ENCODE measurements around the gene GIMAP2. TPM values are rescaled to one million over a fixed set of nuclear protein-coding genes. Genes with fewer than 3 reads are reported as not detected.
A peak's percentile ranks its signal among the peaks of the same experiment; 100 is the strongest.

GIMAP2 gene
- total RNA-seq, 4 donors from 2014 or later: 2.0 to 8.2 (median 2.9) TPM

DNA sequence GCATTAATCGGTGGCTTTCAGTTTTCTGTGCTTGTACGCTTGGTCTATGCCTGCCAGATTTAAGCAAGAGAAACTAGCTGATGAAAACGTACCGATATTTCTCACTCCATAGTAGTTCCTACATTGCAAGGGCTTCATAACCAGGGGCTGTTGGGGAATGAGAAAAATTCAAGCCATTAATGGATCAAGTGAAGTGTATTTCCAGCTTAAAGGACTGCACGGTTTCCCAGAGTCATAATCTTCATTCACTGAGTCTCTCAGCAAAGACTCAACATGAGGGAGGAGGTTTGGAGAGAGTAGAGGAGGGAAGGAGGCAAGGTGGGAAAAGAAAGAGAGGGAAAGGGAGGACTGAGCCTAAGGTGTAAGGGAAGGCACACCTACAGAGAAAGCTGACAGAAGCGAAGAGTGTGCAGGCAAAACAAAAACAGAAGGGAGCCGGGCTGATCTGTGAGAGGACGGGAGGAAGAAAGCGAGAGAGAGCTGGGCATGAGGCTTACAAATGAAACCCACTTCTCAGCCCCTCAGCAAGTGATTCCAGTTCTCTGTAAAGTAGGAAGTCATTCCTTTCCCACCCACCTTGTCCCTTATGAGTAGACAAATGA lies 625 bp downstream of the GIMAP2 start:
- WGBS: 37% methylated on average over 8 of the region's 9 CpGs
- Histone ChIP-seq H3K4me3 (peak overlapping the region; percentile 45), H3K27ac (peak overlapping the region; percentile 52), H3K27me3 (no peaks in the 10 kb centered on the region), H3K36me3 (no peaks in the 10 kb centered on the region), H3K9me3 (no peaks in the 10 kb centered on the region), H3K4me1 (peaks cover 6% of the 10 kb centered on the region)
- DNase-seq (ENCODE audit: low spot score in 2 of 2): no peak
- TF ChIP-seq POLR2AphosphoS5 (IDR thresholded peaks at IDR 0.05): no peak
- TF ChIP-seq EP300 (IDR thresholded peaks at IDR 0.05): no peak
- TF ChIP-seq, protein P1, sequence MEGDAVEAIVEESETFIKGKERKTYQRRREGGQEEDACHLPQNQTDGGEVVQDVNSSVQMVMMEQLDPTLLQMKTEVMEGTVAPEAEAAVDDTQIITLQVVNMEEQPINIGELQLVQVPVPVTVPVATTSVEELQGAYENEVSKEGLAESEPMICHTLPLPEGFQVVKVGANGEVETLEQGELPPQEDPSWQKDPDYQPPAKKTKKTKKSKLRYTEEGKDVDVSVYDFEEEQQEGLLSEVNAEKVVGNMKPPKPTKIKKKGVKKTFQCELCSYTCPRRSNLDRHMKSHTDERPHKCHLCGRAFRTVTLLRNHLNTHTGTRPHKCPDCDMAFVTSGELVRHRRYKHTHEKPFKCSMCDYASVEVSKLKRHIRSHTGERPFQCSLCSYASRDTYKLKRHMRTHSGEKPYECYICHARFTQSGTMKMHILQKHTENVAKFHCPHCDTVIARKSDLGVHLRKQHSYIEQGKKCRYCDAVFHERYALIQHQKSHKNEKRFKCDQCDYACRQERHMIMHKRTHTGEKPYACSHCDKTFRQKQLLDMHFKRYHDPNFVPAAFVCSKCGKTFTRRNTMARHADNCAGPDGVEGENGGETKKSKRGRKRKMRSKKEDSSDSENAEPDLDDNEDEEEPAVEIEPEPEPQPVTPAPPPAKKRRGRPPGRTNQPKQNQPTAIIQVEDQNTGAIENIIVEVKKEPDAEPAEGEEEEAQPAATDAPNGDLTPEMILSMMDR (IDR thresholded peaks at IDR 0.05): no peak
- TF ChIP-seq POLR2A (IDR thresholded peaks at IDR 0.05): no peak

DNA sequence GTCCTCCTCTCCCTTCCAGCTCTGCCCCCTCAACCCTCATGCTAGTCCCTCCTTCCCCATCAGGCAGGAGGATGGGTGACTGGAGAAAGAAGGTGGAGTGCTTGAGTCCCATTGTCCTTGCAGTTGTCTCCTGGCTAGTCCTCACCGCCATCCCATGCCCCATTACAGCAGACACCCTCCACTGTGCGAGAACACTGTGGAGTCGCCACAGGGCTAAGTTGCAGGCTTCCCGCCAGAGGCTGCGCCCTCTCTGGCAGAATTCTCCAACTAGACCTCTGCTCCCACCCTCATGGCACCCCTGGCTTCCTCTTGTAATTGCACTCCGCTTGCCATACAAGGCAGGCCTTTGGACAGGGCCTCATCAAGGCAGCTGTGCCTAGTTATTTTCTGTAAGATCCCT lies 3.1 kb downstream of the GIMAP2 start:
- WGBS: 94% methylated on average over 6 of the region's 6 CpGs
- no peaks in the 10 kb centered on the region for H3K27me3 ChIP-seq
- H3K4me3 ChIP-seq: no peak overlapping the region
- H3K36me3 ChIP-seq: peaks cover 3% of the 10 kb centered on the region
- TF ChIP-seq POLR2AphosphoS5 (IDR thresholded peaks at IDR 0.05) (no peak), EP300 (IDR thresholded peaks at IDR 0.05) (no peak), POLR2A (IDR thresholded peaks at IDR 0.05) (no peak)
- TF ChIP-seq, protein P1 (IDR thresholded peaks at IDR 0.05): no peak
- peaks cover 6% of the 10 kb centered on the region for H3K4me1 ChIP-seq
- no peaks in the 10 kb centered on the region for H3K9me3 ChIP-seq
- H3K27ac ChIP-seq: no peak overlapping the region
- DNase-seq (ENCODE audit: low spot score in 2 of 2): no peak

DNA sequence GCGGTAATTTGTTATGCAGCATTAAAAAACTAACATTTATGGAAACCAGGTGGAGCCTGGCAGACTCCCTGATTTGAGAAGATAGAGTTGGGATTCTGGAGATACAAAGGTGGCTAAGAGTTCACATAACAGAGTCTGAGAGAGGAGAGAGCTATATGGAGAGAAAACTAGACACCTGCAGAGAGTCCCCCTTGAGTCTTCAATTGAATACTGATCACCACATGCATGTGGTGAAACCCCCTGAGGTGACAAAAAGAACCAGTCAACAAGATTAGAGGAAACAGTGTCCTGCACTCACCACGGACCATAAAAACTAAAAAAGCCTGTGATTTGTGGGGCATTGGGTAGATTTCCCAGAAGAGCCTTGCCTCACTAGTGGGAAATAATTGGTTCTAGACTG lies 10.1 kb downstream of the GIMAP2 start:
- Histone ChIP-seq H3K27ac (no peak overlapping the region), H3K36me3 (peaks cover 3% of the 10 kb centered on the region), H3K27me3 (no peaks in the 10 kb centered on the region), H3K4me1 (no peaks in the 10 kb centered on the region), H3K9me3 (peaks cover 22% of the 10 kb centered on the region), H3K4me3 (no peak overlapping the region)
- 57% methylated on average over 2 of the region's 2 CpGs for WGBS
- no peak for DNase-seq (ENCODE audit: low spot score in 2 of 2)
- TF ChIP-seq EP300 (IDR thresholded peaks at IDR 0.05) (no peak), POLR2AphosphoS5 (IDR thresholded peaks at IDR 0.05) (no peak), POLR2A (IDR thresholded peaks at IDR 0.05) (no peak)
- TF ChIP-seq, protein P1 (IDR thresholded peaks at IDR 0.05): no peak

DNA sequence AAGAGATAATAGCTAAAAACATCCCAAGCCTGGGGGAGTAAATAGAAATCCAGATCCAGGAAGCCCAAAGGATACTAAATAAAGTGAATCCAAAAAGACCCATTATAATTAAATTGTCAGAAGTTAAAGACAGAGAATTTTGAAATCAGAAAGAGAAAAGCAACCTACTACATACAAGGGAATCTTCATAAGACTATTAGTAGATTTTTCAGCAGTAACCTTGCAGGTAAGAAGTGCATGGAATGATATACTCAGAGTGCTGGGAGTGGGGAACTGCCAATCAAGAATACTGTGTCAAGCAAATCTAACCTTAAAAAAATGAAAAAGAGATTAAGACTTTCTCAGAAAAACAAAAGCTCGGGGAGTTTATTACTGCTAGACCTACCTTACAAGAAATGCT lies 17.7 kb downstream of the GIMAP2 start:
- Histone ChIP-seq H3K27ac (no peak overlapping the region), H3K4me1 (no peaks in the 10 kb centered on the region), H3K27me3 (no peaks in the 10 kb centered on the region), H3K36me3 (no peaks in the 10 kb centered on the region), H3K4me3 (no peak overlapping the region), H3K9me3 (peaks cover 56% of the 10 kb centered on the region)
- 100% methylated on average over 1 of the region's 1 CpG for WGBS
- no peak for TF ChIP-seq POLR2A (IDR thresholded peaks at IDR 0.05)
- TF ChIP-seq EP300 (IDR thresholded peaks at IDR 0.05): no peak
- TF ChIP-seq, protein P1 (IDR thresholded peaks at IDR 0.05): no peak
- no peak for TF ChIP-seq POLR2AphosphoS5 (IDR thresholded peaks at IDR 0.05)
- no peak for DNase-seq (ENCODE audit: low spot score in 2 of 2)

DNA sequence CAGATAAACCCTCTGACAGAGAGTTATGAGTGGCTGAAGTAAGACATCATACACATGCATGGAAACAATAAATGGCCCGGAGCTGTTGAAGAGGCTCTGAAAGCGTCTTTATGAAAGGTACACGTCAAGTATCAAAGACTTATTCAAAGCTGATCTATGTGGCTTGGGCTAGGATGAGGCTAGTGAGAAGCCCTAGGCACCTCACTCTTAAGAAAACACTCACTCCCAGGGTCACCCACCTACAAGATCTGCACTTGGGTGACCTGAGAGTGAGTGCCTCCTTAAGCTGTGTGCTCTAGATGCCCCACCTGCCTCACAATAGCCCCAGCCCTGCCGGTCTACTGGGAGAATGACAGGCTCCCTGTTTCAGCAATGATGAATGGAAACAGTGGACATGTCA lies 29.8 kb downstream of the GIMAP2 start:
- Histone ChIP-seq H3K4me1 (no peaks in the 10 kb centered on the region), H3K9me3 (peaks cover 14% of the 10 kb centered on the region), H3K27ac (peak overlapping the region; percentile 59), H3K4me3 (no peak overlapping the region), H3K27me3 (no peaks in the 10 kb centered on the region), H3K36me3 (peaks cover 4% of the 10 kb centered on the region)
- no peak for DNase-seq (ENCODE audit: low spot score in 2 of 2)
- WGBS: 61% methylated on average over 4 of the region's 4 CpGs
- no peak for TF ChIP-seq POLR2AphosphoS5 (IDR thresholded peaks at IDR 0.05)
- TF ChIP-seq, protein P1 (IDR thresholded peaks at IDR 0.05): no peak
- no peak for TF ChIP-seq POLR2A (IDR thresholded peaks at IDR 0.05)
- TF ChIP-seq EP300 (IDR thresholded peaks at IDR 0.05): no peak
